Right lobe of liver (tissue), 4 donors: ENCODE results near the gene GLIS1.

Experiments used
- POLR2A ChIP-seq: fragments of 450-650 bp; IDR thresholded peaks from one replicate; pipeline ENCODE4 v1.6.1; 2017; ENCODE audit warnings: antibody characterized with exemption, mild to moderate bottlenecking
- TF ChIP-seq, protein P1 (sequence below), 4 donors: fragments of 200-600 bp in 3 of 4; fragments of 450-650 bp in 1 of 4; IDR thresholded peaks; one replicate each; pipeline versions ENCODE4 v1.5.1 to v1.8.0; 2016 to 2022; ENCODE audit warnings: antibody characterized with exemption in 4 of 4, mild to moderate bottlenecking in 2 of 4
- donor health status: DM: no; HTN: no; CAD: no.
- donor health status: DM: no; HTN: no; CAD: no.
- donor health status: DM: no; HTN: yes; CAD: no.

DNA sequence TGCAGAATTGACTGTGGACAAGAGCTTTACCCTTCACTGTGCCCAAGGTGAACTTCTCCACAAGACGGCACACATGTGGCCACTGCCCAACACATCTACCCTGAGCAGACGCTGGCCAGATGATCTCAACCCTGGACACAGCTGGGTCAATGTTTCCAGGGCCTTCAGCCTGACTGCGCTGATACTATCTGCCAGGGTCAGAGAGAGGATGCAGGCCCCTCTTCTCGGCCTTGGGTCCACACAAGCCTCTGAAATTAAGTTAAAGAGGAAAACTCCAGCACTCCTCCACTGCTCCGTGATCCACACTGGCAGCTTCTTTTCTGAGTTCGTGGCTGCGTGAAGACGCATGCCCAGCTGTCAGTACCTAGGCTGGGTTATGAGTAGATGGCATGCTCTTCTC, 58.1 kb downstream of the GLIS1 start:
- TF ChIP-seq, protein P1, sequence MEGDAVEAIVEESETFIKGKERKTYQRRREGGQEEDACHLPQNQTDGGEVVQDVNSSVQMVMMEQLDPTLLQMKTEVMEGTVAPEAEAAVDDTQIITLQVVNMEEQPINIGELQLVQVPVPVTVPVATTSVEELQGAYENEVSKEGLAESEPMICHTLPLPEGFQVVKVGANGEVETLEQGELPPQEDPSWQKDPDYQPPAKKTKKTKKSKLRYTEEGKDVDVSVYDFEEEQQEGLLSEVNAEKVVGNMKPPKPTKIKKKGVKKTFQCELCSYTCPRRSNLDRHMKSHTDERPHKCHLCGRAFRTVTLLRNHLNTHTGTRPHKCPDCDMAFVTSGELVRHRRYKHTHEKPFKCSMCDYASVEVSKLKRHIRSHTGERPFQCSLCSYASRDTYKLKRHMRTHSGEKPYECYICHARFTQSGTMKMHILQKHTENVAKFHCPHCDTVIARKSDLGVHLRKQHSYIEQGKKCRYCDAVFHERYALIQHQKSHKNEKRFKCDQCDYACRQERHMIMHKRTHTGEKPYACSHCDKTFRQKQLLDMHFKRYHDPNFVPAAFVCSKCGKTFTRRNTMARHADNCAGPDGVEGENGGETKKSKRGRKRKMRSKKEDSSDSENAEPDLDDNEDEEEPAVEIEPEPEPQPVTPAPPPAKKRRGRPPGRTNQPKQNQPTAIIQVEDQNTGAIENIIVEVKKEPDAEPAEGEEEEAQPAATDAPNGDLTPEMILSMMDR (IDR thresholded peaks at IDR 0.05): no peak
- TF ChIP-seq POLR2A: no peak
